Fibroblast of skin of left quadriceps (primary cell): ENCODE measurements around the gene C16orf74.

ENCODE experiments used
- DNase-seq, 2 experiments: peaks; one replicate each; pipeline ENCODE4 v3.0.0-alpha.2; 2013; ENCODE audit warnings: low read depth in 2 of 2

Gene C16orf74

GRCh38 chr16:85718682-85719081 is 32.2 kb downstream of the C16orf74 start:
- no peak for DNase-seq

- DNase-seq: no peak
Measured at GRCh38 chr16:85718153-85718477, 32.8 kb downstream of the C16orf74 start.

GRCh38 chr16:85717393-85718152 is 33.3 kb downstream of the C16orf74 start:
- DNase-seq: no peak

- no peak for DNase-seq
Measured at GRCh38 chr16:85716680-85717038, 34.2 kb downstream of the C16orf74 start.

GRCh38 chr16:85716022-85716679 is 34.7 kb downstream of the C16orf74 start:
- no peak for DNase-seq

- DNase-seq: no peak
Measured at GRCh38 chr16:85715169-85716021, 35.5 kb downstream of the C16orf74 start.

- DNase-seq: no peak
Measured at GRCh38 chr16:85712801-85713200, 38.1 kb downstream of the C16orf74 start.

- no peak for DNase-seq
Measured at GRCh38 chr16:85711982-85712587, 38.8 kb downstream of the C16orf74 start.

- no peak for DNase-seq
Measured at GRCh38 chr16:85710732-85711131, 40.2 kb downstream of the C16orf74 start.

- no peak for DNase-seq
Measured at GRCh38 chr16:85709766-85710585, 40.9 kb downstream of the C16orf74 start.

- DNase-seq: no peak
Measured at GRCh38 chr16:85708338-85708737, 42.6 kb downstream of the C16orf74 start.

GRCh38 chr16:85707528-85708095 is 43.3 kb downstream of the C16orf74 start:
- no peak for DNase-seq

GRCh38 chr16:85706449-85707034 is 44.4 kb downstream of the C16orf74 start:
- no peak for DNase-seq

- no peak for DNase-seq
Measured at GRCh38 chr16:85704900-85705846, 45.7 kb downstream of the C16orf74 start.

- no peak for DNase-seq
Measured at GRCh38 chr16:85704011-85704410, 46.9 kb downstream of the C16orf74 start.

GRCh38 chr16:85699628-85700027 is 51.3 kb downstream of the C16orf74 start:
- DNase-seq: no peak

GRCh38 chr16:85698935-85699558 is 51.8 kb downstream of the C16orf74 start:
- no peak for DNase-seq

- no peak for DNase-seq
Measured at GRCh38 chr16:85698459-85698891, 52.4 kb downstream of the C16orf74 start.

- DNase-seq: no peak
Measured at GRCh38 chr16:85697431-85697830, 53.5 kb downstream of the C16orf74 start.
